OCI-LY3 (cell line): ENCODE results near the gene CHST13.

Experiments used
- H2AFZ ChIP-seq: fragments of 200-600, 300-600 bp; shearing (Covaris generic); 2 replicates; pipeline ENCODE4 v1.6.0; 2014; ENCODE audit warnings: antibody characterized with exemption, low read depth, low read length
- H3K27ac ChIP-seq: fragments of 200-600, 300-600 bp; sonication (generic); 2 replicates; pipeline ENCODE4 v1.5.1; 2014; ENCODE audit warnings: mild to moderate bottlenecking, low read length, moderate library complexity, mixed read lengths
- H3K27me3 ChIP-seq: fragments of 200-600, 300-600 bp; sonication (generic); 2 replicates; pipeline ENCODE4 v1.6.1; 2014; ENCODE audit warnings: low read depth, low read length, mixed read lengths
- H3K36me3 ChIP-seq: fragments of 200-600, 300-600 bp; sonication (generic); replicated peaks from 2 replicates; pipeline ENCODE3; 2014; ENCODE audit warnings: low read depth, low read length, mixed read lengths
- H3K4me1 ChIP-seq: fragments of 300-600, 200-600 bp; sonication (generic); 2 replicates; pipeline ENCODE4 v1.6.1; 2014; ENCODE audit warnings: low read length, mixed read lengths
- H3K4me2 ChIP-seq: fragments of 200-600, 300-600 bp; sonication (generic); 2 replicates; pipeline ENCODE4 v1.6.1; 2014; ENCODE audit warnings: low read length, mixed read lengths
- H3K4me3 ChIP-seq: fragments of 300-600, 200-600 bp; sonication (generic); 2 replicates; pipeline ENCODE4 v1.5.1; 2014; ENCODE audit warnings: antibody characterized with exemption, mild to moderate bottlenecking, low read length, moderate library complexity
- H3K79me2 ChIP-seq: fragments of 300-600, 200-600 bp; shearing (Covaris generic); 2 replicates; pipeline ENCODE4 v1.6.1; 2014; ENCODE audit warnings: mild to moderate bottlenecking, low read length, mixed read lengths
- H3K9ac ChIP-seq: fragments of 300-600, 200-600 bp; shearing (Covaris generic); 2 replicates; pipeline ENCODE4 v1.6.0; 2014; ENCODE audit warnings: mild to moderate bottlenecking, low read length, moderate library complexity
- H3K9me3 ChIP-seq: fragments of 200-600, 300-600 bp; shearing (Covaris generic); 2 replicates; pipeline ENCODE4 v1.6.1; 2014; ENCODE audit warnings: low read length, mixed read lengths; ENCODE audit not compliant: insufficient read depth
- H4K20me1 ChIP-seq: fragments of 200-600, 300-600 bp; sonication (generic); 2 replicates; pipeline ENCODE4 v1.6.1; 2016; ENCODE audit warnings: low read length, mixed read lengths; ENCODE audit not compliant: insufficient read depth
- CTCF ChIP-seq: fragments of 200-600, 300-600 bp; sonication (generic); IDR thresholded peaks from 2 replicates; pipeline ENCODE4 v1.5.1; 2014; ENCODE audit warnings: antibody characterized with exemption, low read length, low read depth
- EZH2phosphoT487 ChIP-seq: fragments of 200-600 bp; shearing (Covaris generic); IDR thresholded peaks from 2 replicates; pipeline ENCODE4 v1.6.1; 2018; ENCODE audit warnings: antibody characterized with exemption, mixed run types, low read depth

The CHST13 gene

DNA sequence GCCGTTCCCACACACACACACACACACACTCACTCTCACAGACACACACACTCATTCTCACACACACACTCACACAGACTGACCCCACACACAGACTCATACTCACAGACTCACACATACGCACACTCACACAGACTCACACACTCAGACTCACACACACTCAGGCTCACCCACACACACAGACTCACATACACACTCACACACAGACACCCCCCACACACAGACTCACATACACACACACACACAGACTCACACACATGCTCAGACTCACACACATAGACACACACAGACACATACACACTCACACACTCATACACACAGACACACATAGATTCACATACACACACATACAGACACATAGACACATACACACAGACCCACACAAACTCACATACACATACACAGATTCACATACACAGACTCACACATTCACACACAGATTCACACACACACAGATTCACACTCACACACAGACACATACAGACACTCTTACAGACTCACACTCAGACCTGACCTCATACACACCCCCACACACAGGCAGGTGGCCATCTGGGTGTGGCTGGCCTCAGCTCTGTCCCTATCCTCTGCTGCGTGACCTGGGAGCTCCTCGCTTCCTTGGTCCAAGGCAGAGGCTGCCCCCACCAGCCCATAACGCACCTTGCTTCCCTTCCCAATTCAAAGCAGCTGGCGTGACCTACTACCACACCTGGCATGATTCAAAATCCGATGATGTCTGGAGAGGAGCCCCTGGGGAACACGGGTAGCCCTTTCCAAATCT lies 32.9 kb downstream of the CHST13 start:
- Histone ChIP-seq H3K4me3 (no peak overlapping the region), H3K9me3 (no peaks in the 10 kb centered on the region), H3K36me3 (no peaks in the 10 kb centered on the region), H3K27ac (no peak overlapping the region), H3K4me1 (no peaks in the 10 kb centered on the region), H4K20me1 (no peaks in the 10 kb centered on the region), H3K4me2 (no peak overlapping the region), H3K9ac (no peak overlapping the region), H2AFZ (no peak overlapping the region), H3K79me2 (no peaks in the 10 kb centered on the region), H3K27me3 (no peaks in the 10 kb centered on the region)
- TF ChIP-seq EZH2phosphoT487 (no peak), CTCF (no peak)

DNA sequence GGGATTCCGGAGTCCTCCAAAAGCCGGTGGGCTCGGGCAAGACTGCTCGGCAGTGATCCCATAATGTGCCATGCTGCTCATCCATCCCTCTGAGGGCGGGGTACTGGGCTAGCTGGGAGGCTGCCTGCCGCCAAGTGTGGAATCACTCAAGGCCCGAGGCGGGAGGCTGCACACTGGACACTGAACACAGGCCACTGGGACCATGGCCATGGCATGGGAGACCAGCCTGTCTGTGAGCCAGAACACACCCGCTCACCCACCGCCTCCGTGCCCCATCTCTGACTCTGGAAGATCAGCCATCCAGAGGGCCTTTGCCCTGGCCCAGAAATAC lies 33.4 kb downstream of the CHST13 start:
- no peak overlapping the region for H2AFZ ChIP-seq
- no peak for TF ChIP-seq EZH2phosphoT487
- TF ChIP-seq CTCF, result no peak
- no peak overlapping the region for H3K9ac ChIP-seq

DNA sequence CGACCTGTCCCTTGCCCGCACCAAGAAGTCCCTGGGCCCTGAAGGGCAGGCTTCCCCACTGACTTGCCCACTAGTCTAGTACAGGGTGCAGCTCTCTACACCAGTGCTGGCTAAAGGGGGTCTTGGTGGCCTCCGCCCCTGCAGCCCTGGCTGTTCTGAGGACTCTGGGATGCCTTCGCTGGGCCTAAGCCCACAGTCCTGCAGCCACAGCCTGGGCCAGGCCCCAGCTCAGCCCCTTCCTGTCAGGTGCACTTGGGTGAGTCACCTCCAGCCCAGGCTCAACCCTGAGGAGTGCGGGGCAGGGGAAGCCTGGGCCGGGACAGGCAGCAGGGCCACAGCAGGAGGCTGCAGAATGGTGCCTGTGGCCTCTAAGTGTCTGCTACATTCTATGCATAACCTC lies 33.8 kb downstream of the CHST13 start:
- Histone ChIP-seq H3K9ac (no peak overlapping the region), H3K4me3 (no peak overlapping the region), H3K27me3 (0 out of 2 replicates have a peak, but pooled peaks cover 5% of the 10 kb centered on the region), H3K79me2 (no peaks in the 10 kb centered on the region), H3K4me2 (no peak overlapping the region), H3K36me3 (no peaks in the 10 kb centered on the region), H2AFZ (no peak overlapping the region), H3K9me3 (no peaks in the 10 kb centered on the region), H4K20me1 (no peaks in the 10 kb centered on the region), H3K27ac (no peak overlapping the region), H3K4me1 (no peaks in the 10 kb centered on the region)
- TF ChIP-seq EZH2phosphoT487 (no peak), CTCF (no peak)

More for the DNA sequence above, 33.4 kb downstream of the CHST13 start:
- H3K4me1 ChIP-seq, result no peaks in the 10 kb centered on the region
- H4K20me1 ChIP-seq, result no peaks in the 10 kb centered on the region
- 0 out of 2 replicates have a peak, but pooled peaks cover 2% of the 10 kb centered on the region for H3K27me3 ChIP-seq
- no peaks in the 10 kb centered on the region for H3K9me3 ChIP-seq
- no peak overlapping the region for H3K4me2 ChIP-seq
- H3K4me3 ChIP-seq, result no peak overlapping the region
- no peak overlapping the region for H3K27ac ChIP-seq
- H3K36me3 ChIP-seq, result no peaks in the 10 kb centered on the region
- no peaks in the 10 kb centered on the region for H3K79me2 ChIP-seq

GRCh38 chr3:126558336-126559071 lies 34.5 kb downstream of the CHST13 start, which contains the start of gene C3orf22:
Gene C3orf22, minus strand, starts transcription at chr3:126558932. Its CDS starts 5,542 bp downstream, at chr3:126553390.
- H3K4me1 ChIP-seq, result no peaks in the 10 kb centered on the region
- no peak within 1 kb of the TSS for H2AFZ ChIP-seq
- H4K20me1 ChIP-seq, result no peaks in the 10 kb centered on the region
- no peak within 1 kb of the TSS for H3K9ac ChIP-seq
- peaks cover 11% of the 10 kb centered on the region for H3K27me3 ChIP-seq
- TF ChIP-seq EZH2phosphoT487, result no peak
- no peaks in the 10 kb centered on the region for H3K36me3 ChIP-seq
- no peaks in the 10 kb centered on the region for H3K9me3 ChIP-seq
- H3K4me2 ChIP-seq, result no peak within 1 kb of the TSS
- H3K27ac ChIP-seq, result no peak within 1 kb of the TSS
- H3K4me3 ChIP-seq, result no peak within 1 kb of the TSS
- H3K79me2 ChIP-seq, result no peaks in the 10 kb centered on the region
